ENCODE measurements around the gene ANKRD44.

ANKRD44 gene

GRCh38 chr2:197152451-197153228 lies 157.9 kb downstream of the ANKRD44 start:
- in situ Hi-C loops (cut with HindIII; ENCODE audit: low sequenced_read_pairs) = no loop called here
- H3K4me3 ChIP-seq (ENCODE audit: low read depth, low read length) = no peak overlapping the region
- peak; percentile 19 for TF ChIP-seq CTCF (IDR thresholded peaks at IDR 0.05; ENCODE audit: low read depth, low read length)
- peak; percentile 55 for DNase-seq (ENCODE audit: low read depth, low spot score)

- no peak for DNase-seq (ENCODE audit: low read depth, low spot score)
- H3K4me3 ChIP-seq (ENCODE audit: low read depth, low read length) = no peak overlapping the region
- no peak for TF ChIP-seq CTCF (IDR thresholded peaks at IDR 0.05; ENCODE audit: low read depth, low read length)
- in situ Hi-C loops (cut with HindIII; ENCODE audit: low sequenced_read_pairs) = no loop called here
Measured at GRCh38 chr2:197149546-197149945, 161.0 kb downstream of the ANKRD44 start.

- in situ Hi-C loops (cut with HindIII; ENCODE audit: low sequenced_read_pairs) = no loop called here
- no peak for TF ChIP-seq CTCF (IDR thresholded peaks at IDR 0.05; ENCODE audit: low read depth, low read length)
- no peak for DNase-seq (ENCODE audit: low read depth, low spot score)
- no peak overlapping the region for H3K4me3 ChIP-seq (ENCODE audit: low read depth, low read length)
Measured at GRCh38 chr2:197148401-197148800, 162.2 kb downstream of the ANKRD44 start.

GRCh38 chr2:197147942-197148341 lies 162.6 kb downstream of the ANKRD44 start:
- TF ChIP-seq CTCF (IDR thresholded peaks at IDR 0.05; ENCODE audit: low read depth, low read length) = no peak
- H3K4me3 ChIP-seq (ENCODE audit: low read depth, low read length) = no peak overlapping the region
- DNase-seq (ENCODE audit: low read depth, low spot score) = no peak
- in situ Hi-C loops (cut with HindIII; ENCODE audit: low sequenced_read_pairs) = no loop called here

GRCh38 chr2:197146995-197147394 lies 163.6 kb downstream of the ANKRD44 start:
- no peak for TF ChIP-seq CTCF (IDR thresholded peaks at IDR 0.05; ENCODE audit: low read depth, low read length)
- in situ Hi-C loops (cut with HindIII; ENCODE audit: low sequenced_read_pairs) = no loop called here
- no peak for DNase-seq (ENCODE audit: low read depth, low spot score)
- H3K4me3 ChIP-seq (ENCODE audit: low read depth, low read length) = no peak overlapping the region

GRCh38 chr2:197145471-197146056 lies 165.0 kb downstream of the ANKRD44 start:
- DNase-seq (ENCODE audit: low read depth, low spot score) = no peak
- no peak for TF ChIP-seq CTCF (IDR thresholded peaks at IDR 0.05; ENCODE audit: low read depth, low read length)
- in situ Hi-C loops (cut with HindIII; ENCODE audit: low sequenced_read_pairs) = no loop called here
- no peak overlapping the region for H3K4me3 ChIP-seq (ENCODE audit: low read depth, low read length)
